Measurements from ENCODE around the gene FHAD1.

DNA sequence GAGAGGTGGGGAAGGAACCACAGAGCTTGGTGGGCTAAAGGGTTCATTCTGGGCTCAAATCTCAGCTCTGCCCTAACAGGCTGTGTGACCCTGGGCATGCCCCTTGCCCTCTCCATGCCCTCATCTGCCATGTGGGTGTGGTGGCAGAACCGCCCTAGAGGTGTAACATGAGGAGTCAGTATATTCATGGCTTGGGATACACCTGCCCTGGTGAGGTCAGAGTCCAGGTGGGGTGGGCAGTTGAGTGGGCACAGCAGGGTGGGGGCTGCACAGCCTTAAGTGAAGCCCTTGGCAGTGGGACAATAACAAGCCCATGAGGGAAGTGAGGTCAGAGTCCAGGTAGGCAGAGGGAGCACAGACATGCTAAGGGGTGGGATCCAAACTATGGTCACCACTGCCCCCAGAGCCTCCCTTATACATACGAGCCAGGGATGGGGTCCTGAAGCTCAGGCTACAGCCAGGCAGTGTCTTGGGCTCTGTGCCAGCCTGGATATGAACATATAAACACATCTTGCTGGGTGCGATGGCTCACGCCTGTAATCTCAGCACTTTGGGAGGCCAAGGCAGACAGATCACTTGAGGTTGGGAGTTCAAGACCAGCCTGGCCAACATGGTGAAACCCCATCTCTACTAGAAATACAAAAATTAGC, 103.7 kb downstream of the FHAD1 start:
- TF ChIP-seq, protein P1, sequence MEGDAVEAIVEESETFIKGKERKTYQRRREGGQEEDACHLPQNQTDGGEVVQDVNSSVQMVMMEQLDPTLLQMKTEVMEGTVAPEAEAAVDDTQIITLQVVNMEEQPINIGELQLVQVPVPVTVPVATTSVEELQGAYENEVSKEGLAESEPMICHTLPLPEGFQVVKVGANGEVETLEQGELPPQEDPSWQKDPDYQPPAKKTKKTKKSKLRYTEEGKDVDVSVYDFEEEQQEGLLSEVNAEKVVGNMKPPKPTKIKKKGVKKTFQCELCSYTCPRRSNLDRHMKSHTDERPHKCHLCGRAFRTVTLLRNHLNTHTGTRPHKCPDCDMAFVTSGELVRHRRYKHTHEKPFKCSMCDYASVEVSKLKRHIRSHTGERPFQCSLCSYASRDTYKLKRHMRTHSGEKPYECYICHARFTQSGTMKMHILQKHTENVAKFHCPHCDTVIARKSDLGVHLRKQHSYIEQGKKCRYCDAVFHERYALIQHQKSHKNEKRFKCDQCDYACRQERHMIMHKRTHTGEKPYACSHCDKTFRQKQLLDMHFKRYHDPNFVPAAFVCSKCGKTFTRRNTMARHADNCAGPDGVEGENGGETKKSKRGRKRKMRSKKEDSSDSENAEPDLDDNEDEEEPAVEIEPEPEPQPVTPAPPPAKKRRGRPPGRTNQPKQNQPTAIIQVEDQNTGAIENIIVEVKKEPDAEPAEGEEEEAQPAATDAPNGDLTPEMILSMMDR (IDR thresholded peaks at IDR 0.05 in 2 of 3, conservative IDR thresholded peaks at IDR 0.05 in 1 of 3; ENCODE audit: control insufficient read depth in 2 of 3, extremely low read depth in 1 of 3, insufficient read depth in 1 of 3, low read depth in 3 of 3, low read length in 3 of 3) = no peak
- TF ChIP-seq FOXM1 (IDR thresholded peaks at IDR 0.05; ENCODE audit: low read depth, low read length) (no peak), EP300 (IDR thresholded peaks at IDR 0.05; ENCODE audit: borderline replicate concordance in 1 of 2, control insufficient read depth in 1 of 2, low read depth in 2 of 2, low read length in 2 of 2) (no peak), BMI1 (IDR thresholded peaks at IDR 0.05; ENCODE audit: borderline replicate concordance) (no peak), ETV6 (conservative IDR thresholded peaks at IDR 0.05 in 1 of 2, IDR thresholded peaks at IDR 0.05 in 1 of 2; ENCODE audit: borderline replicate concordance in 1 of 2, low read depth in 1 of 2) (no peak), EZH2 (IDR thresholded peaks at IDR 0.05; ENCODE audit: borderline replicate concordance, control insufficient read depth, low read depth, low read length) (no peak)
